HUDEP-2 (cell line): ENCODE data around the gene SRA1.

ENCODE experiments used
- DNase-seq, 76 experiments: peaks; one replicate each; lab custom pipeline; 2025; ENCODE audit not compliant: unreplicated experiment in 76 of 76; lab: John Stamatoyannopoulos, UW

Gene SRA1

DNA sequence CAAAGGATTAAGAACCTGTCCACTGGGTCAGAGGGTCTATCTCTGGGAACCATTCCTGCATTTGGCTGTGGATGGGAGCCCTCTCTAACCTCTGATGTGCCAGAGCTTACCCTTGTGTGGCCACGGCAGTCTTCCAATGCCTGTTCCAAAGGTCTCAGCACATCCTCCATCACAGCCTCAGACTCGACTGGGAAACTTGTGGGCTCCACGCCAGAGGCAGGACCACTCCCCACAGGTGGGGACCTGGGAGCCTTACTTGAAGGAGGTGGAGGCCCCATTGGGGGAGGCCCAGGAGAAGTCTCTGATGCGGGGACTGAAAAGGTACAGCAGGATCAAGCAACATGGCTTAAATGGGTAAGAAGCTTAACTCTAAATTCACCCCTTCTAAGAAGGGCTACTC is 5.4 kb downstream of the SRA1 start:
- no peak for DNase-seq

DNA sequence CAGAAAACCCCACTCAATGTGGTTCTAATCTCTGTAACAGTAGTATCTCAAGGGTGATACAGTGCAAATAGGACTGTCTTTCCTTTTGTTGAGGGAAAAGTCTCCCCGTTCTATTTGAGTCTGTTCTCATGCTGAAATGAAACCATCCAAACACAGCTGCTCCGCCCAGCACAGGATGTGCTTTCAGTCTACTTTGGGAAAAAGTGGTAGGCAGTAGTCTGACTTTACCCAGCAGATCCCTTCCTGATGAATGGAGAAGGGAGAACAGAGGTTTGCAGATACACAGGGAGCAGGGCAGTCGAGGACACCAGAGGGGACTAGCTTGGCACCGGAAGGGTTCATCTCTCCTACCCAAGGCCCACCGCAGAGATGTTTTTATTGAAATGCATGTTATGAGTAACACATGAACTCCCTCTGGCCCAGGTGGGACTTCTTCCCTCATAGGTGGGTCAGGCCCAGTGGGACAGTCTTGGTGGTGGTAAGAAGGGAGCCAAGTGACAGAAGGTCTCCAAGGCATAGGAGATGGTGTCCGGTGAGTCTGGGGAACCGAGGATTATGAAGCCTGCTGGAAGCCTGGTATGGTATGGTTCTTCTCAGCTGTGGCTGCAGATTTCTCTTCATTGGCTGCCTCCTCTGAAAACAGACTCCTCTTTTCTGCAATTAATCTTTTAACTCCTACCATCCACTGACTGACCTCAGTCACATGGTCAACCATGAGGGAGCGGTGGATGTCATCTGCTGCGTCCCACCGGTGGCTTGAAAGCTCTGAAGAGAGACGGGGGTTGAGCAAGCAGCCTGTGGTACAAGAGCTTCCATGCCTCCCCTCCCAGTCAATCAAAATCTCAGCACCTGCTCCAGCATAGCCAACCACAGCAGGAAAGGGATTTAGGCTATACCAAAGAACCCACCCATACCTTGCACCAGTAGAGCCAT is 6.9 kb downstream of the SRA1 start:
- no peak for DNase-seq

DNA sequence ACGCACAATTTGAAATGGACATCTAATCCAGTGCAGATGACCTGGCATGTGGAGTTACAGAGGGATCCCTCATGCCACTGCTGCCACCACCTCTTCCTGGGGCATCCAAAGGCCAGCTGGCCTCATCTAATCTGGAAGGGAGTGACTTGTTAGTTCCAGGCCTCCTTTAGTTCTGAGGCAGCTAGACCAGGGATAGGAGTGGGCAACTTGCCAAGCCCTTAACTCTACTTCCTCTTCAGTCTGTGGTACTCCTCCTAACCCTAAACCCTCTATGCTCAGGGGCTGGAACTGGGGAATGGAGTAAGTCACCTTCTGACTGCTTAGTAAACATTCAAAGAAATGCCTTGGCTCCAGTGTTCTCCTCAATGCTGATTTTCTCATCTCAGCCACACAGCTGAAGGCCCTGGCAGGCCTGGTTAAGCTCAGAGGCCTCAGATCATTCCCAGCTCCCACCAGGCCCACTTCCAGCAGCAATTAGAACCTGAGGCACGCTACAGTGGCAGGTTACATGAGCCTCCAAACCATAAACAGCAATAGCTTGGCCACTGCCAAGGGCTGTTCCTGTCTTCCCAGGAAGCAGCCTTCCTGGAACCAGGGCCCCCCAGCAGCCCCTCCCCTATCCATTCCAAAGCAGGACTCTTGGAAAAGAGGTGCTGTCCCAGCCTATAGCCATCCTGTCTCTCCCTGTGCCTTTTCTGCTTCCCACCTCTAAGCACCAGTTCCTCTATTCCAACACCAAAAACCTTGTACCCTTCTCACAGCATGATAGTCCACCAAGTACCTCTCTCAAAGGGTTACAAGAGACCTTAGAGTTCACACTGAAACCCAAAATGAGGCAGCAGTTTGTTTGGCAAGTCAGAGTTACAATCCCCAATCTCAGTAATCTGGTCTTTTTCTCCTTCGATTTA is 7.8 kb downstream of the SRA1 start:
- peak in 57 of 76 experiments; percentile 2 to 66 (median 33) for DNase-seq

DNA sequence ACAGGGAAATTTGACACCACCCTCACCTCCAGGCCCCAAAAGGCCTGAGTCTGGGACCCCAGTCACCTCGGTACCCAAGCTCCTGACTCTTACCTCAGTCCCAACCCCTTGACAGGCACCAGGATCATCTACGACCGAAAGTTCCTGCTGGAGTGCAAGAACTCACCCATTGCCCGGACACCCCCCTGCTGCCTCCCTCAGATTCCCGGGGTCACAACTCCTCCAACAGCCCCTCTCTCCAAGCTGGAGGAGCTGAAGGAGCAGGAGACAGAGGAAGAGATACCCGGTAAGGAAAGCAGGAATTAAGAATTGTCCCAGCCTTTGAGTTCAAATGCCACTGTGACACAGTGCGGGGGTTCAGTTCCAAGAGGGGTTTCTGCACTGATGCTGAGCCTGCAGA is 8.5 kb downstream of the SRA1 start:
- no peak for DNase-seq

DNA sequence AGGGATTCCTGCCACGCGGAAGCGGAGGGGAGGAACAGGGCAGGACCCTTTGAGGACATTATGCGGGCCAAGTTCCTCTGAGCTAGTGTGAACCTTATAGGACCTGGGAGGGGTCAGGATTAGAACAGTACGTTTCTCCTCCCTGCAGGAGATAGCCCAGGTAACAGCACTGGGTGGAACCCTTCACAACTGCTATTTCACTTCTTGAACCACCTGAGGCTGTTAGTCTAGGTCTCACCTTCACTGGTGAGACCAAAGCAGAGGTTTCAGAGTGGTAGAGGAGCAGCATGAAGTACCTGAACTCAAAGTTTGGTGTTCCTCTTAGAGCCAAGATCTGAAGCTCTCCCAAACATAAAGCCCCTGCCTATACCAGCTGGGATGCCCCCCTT is 9.0 kb downstream of the SRA1 start:
- peak in 13 of 76 experiments; percentile 2 to 54 (median 36) for DNase-seq

DNA sequence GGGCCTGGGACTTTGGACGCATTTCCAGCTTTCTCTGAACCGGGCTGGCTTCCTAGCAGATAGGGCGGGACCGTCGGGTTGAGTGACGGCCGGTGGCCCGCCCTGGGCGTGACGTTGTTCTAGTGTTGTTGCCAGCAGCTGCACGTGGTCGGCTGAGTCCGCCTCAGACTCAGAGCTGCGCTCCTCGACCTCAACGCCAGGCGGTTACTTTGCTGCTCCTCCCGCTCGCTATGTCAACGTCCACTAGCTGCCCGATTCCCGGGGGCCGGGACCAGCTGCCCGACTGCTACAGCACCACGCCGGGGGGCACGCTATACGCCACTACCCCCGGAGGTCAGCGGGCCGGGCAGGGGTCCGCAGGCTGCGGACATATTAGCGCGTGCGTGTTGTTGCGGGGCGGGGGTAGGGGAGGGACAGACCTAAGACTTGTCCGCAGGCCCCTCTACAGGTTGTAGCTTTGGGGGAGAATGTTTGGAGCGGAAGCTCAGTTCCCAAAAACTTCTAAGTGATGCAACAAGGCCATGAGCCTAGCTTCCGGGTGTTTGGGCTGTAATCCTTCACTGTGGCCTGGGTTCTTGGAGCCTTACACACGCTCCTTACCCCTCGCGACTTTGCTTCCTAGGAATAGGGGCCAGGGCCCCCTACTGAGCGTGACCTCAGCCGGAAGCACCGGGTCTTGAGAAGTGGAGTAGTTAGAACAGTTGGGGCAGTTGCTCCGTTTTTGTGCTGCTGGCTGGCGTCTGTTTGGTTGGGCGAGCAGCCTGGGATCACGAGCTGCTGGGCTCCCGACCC is 9.6 kb downstream of the SRA1 start, which contains the start of gene EIF4EBP3:
Gene EIF4EBP3 (plus strand): TSS at position 155 of the 792 bp plus-strand sequence. CDS start 76 bp downstream, at position 231.
- DNase-seq = peak in 74 of 76 experiments; percentile 24 to 95 (median 87)

DNA sequence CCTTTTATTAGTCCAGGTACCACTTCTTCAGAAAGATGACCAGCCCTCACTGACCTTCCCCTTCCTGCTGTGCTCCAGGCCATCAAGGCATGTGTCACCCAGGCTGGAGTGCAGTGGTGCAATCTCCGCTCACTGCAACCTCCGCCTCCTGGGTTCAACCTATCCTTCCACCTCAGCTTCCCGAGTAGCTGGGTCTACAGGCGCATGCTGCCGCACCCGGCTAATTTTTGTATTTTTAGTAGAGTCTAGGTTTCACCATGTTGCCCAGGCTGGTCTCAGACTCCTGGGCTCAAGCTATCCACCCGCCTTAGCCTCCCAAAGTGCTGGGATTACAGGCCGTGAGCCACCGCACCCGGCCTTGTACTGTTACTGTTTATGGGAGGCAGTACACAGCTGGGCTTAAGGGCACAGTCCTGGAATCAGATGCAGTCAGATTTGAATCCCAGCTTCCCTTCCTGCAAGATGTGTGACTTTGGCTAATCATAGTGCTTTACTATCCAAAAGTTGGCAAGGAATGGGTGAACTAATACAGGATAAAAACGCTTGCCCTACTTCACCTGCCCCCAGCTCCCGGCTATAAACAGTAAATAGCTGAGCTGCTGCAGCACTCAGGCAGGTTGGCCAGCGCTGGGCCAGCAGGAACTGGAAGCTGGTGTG is 10.3 kb downstream of the SRA1 start:
- no peak for DNase-seq

DNA sequence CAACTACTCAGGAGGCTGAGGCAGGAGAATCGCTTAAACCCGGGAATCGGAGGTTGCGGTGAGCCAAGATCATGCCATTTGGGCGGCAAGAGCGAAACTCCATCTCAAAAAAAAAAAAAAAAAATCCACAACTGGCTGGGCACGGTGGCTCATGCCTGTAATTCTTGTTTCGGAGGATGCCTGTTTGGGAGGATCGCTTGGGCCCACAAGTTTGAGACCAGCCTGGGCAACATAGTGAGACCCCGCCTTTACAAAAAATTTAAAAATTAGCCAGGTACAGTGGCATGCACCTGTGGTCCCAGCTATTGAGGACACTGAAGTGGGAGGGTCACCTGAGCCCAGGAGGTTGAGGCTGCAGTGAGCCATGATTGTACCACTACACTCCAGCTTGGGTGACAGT is 11.7 kb downstream of the SRA1 start:
- DNase-seq = no peak

DNA sequence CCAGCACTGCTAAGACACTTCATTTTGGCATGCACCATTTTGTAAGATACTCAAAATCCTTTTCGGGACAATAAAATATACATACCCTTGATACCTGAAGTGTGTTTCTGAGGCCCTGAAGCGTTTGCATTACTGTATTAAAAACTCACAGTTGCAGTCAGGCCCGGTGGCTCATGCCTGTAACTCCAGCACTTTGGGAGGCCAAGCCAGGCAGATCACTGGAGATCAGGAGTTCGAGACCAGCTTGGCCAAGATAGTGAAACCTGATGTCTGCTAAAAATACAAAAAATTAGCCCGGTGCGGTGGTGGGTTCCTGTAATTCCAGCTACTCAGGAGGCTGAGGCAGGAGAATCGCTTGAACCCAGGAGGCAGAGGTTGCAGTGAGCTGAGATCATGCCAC is 12.3 kb downstream of the SRA1 start:
- DNase-seq = no peak

DNA sequence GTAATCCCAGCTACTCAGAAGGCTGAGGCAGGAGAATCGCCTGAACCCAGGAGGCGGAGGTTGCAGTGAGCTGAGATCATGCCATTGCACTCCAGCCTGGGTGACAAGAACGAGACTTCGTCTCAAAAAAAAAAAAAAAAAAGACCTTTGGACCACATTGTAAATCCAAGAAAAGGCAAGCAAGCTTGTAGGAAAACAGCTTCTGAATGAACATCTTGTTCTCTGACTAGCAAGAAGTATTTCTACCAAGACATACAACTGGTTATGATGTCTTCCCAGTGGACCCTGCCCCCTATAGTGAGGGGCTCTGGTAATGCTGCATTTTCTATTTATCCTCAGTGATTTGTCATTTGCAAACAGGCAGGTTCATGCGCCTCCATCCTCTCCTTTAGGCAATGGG is 14.3 kb downstream of the SRA1 start:
- no peak for DNase-seq

DNA sequence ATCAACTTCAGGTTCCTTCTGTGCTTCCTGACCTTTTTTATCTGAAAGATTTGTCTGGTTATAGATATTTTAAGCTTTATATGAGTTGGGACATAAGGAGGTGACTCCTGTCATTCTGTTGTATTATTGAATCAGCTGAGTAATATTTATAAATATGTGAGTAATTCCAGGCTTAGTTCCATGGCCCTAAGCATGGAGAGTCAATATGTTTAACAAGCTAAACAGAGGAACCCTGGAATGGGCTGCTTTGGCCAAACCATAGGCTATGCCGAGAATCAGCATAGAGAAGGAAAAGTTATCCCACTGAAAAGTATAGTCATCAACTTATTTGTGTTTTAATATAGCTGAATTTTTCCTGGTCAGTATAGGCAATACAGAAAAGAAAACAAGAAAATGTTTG is 17.0 kb downstream of the SRA1 start:
- DNase-seq = no peak

DNA sequence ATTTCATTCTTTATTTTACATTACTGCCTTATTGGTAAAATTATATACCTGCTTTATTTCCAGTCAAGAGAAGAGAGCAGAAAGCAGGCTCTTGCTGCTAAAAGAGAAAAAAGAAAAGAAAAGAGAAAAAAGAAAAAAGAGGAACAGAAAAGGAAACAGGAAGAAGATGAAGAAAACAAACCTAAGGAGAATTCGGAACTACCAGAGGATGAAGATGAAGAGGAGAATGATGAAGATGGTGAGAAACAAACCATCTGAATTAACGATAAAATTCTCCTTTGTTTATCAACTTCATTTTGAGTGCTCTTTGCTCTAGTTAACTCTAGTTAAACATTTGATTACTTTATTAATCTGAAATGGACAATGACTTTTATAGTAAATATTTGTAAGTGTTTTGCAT is 33.3 kb downstream of the SRA1 start:
- DNase-seq = no peak

DNA sequence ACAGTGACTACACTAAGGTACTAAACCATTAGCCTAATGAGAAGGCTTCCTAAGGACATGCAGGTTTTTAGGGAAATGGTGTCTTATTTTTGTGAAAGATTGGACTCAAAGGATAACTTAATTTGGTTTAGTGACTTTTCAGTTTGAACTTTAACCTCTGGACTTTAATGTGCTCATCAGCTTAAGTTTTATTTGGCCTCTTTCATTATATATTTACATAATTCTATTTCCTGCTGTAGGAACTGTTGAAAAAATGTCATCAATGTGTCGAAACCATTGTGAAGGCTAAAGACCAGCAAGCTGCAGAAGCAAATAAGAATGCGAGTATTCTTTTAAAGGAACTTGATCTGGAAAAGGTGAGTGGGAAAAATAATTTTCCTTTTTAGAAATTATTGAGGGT is 44.1 kb downstream of the SRA1 start:
- no peak for DNase-seq

DNA sequence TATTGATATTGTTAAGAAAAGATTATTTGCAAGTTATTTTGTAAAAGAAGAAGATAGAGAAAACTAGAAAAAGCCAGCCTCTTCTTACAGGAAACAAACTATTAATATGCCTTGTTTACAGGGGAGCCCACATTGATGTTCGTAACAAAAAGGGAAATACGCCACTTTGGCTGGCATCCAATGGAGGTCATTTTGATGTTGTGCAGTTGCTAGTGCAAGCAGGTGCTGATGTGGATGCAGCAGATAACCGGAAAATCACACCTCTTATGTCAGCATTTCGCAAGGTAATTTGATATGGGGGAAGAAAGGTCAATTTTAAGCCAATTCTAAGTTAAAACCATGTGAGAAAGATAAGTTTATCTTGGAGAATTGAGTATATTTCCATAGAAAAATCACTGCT is 47.4 kb downstream of the SRA1 start:
- DNase-seq = no peak

DNA sequence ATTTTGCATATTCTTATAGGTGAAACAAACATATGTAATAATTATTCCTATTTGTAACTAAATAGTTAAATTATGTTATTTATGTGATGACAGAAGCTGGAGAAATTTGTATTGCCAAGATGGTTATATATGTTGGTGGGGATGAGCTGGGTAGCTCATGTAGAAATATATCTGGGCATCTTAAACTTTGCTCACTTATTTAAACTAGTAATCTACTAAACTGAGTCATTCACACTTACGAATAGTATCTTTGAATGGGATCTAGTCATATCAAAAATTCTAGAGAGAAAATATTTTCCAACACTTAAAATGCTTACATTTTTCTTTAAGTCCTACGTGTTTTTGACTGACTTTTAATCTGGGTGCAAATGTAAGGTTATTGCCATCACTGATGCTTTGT is 54.4 kb downstream of the SRA1 start:
- DNase-seq = no peak
